ENCODE data around the gene SIRT4.
A peak's percentile ranks its signal among the peaks of the same experiment; 100 is the strongest.

Gene SIRT4

DNA sequence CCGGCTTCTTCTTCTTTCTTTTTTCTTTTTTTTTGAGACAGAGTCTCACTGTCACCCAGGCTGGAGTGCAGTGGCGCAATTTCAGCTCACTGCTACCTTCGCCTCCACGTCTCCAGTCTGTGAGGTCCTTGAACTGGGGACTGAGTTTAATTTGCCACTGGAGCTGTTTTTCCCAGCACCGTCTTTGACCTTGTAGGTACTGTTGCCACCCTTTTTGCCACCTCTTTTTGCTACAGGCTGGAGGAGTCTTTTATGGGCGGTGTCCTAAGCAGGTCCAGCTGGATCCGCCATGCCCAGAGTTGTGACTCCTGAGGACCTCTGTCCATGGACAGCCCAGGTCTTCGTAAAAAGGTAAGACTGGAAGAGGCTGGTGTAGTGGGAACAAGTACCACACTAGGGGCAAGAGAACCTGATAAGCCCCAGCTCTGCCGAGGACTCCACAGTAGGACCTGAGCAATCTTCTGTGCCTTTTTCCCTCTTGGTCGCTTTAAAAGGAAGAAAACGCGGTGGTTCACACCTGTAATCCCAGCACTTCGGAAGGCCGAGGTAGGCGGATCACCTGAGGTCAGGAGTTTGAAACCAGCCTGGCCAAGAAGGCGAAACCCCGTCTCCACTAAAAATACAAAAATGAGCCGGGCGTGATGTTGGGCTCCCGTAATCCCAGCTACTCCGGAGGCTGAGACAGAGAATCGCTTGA is 11.4 kb upstream of the SIRT4 start:
- H3K4me3 ChIP-seq (ENCODE audit: low read depth, low read length) = peak overlapping the region; percentile 29
- DNase-seq (ENCODE audit: low read depth) = peak; percentile 55

GRCh38 chr12:120292411-120292660 is 9.8 kb upstream of the SIRT4 start:
- H3K4me3 ChIP-seq (ENCODE audit: low read depth, low read length) = peak overlapping the region; percentile 67
- TF ChIP-seq CTCF (IDR thresholded peaks at IDR 0.05; ENCODE audit: low read depth, low read length) (no peak), MAX (IDR thresholded peaks at IDR 0.05; ENCODE audit: low read depth, low read length) (no peak), POLR2A (IDR thresholded peaks at IDR 0.05; ENCODE audit: extremely low read depth, insufficient read length) (no peak), MYC (IDR thresholded peaks at IDR 0.05; ENCODE audit: low read depth, low read length) (no peak)
- DNase-seq (ENCODE audit: low read depth) = no peak

More for the DNA sequence above, 11.4 kb upstream of the SIRT4 start:
- TF ChIP-seq POLR2A (IDR thresholded peaks at IDR 0.05; ENCODE audit: extremely low read depth, insufficient read length) (no peak), MAX (IDR thresholded peaks at IDR 0.05; ENCODE audit: low read depth, low read length) (no peak), CTCF (IDR thresholded peaks at IDR 0.05; ENCODE audit: low read depth, low read length) (no peak), MYC (IDR thresholded peaks at IDR 0.05; ENCODE audit: low read depth, low read length) (no peak)

DNA sequence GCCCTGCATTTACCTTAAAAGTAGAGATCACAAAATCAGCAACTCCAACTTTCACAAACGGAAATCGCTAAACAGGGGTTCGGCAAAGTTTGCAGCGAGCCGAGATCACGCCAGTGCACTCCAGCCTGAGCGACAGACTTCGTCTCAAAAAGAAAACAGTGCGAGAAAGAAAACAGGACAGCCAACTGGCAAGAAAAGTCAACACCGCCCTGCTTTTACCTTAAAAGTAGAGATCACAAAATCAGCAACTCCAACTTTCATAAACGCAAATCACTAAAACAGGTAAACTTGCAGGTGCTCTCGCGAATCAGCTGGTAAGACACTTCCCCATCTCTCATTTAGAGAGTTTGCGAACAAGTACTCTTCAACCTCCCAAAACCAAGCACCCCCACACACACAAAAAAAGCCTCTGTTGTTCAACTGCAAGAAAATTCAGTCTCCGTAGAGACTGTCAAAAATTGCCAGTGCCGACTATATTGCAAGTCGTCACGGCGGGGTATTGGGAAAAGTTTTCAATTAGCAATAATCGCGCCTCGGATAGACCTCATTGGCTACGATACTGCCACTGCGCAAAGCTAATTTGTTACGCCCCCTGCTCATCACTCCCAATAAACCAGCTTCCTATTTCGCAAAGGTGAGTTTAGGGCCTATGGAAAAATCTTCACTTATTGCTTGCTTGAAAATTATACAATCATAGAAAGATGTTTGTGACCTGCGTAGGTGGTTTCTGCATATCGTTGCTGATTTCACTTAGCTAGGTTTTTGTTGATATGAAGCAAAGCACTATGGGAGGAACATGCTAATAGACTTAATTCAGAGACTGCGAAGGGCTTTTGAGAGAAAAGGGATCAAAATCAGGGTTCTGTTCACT is 9.2 kb upstream of the SIRT4 start, which contains the start of gene RNU4-1:
RNU4-1 (minus strand) TSS at position 577 of the 871 bp plus-strand sequence.
- peak; percentile 99 for DNase-seq (ENCODE audit: low read depth)
- TF ChIP-seq MYC (IDR thresholded peaks at IDR 0.05; ENCODE audit: low read depth, low read length) (peak; percentile 66), CTCF (IDR thresholded peaks at IDR 0.05; ENCODE audit: low read depth, low read length) (no peak), MAX (IDR thresholded peaks at IDR 0.05; ENCODE audit: low read depth, low read length) (peak; percentile 43), POLR2A (IDR thresholded peaks at IDR 0.05; ENCODE audit: extremely low read depth, insufficient read length) (peak; percentile 99)
- H3K4me3 ChIP-seq (ENCODE audit: low read depth, low read length) = peak within 1 kb of the TSS; percentile 67

DNA sequence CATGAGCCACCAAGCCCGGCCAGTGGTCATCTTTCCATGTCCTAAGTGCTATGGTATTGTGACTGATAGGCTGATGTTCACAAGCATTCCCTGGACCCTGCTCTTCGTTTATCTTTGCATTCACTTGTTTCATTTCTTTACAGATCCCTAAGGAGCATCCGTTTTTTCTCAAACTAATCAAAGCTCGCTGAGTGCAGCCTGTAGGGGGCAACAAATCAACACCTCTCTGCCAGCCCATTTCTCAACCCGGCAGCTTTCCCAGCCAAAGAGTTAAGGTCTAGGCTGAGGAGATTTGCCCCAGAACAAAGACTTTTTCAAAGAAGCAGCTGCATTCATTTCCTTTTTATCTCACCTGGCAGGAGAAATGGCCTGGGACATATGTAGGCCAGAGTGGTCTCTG is 12.1 kb downstream of the SIRT4 start:
- H3K4me3 ChIP-seq (ENCODE audit: low read depth, low read length) = no peak overlapping the region
- DNase-seq (ENCODE audit: low read depth) = peak; percentile 45
- TF ChIP-seq MYC (IDR thresholded peaks at IDR 0.05; ENCODE audit: low read depth, low read length) (no peak), CTCF (IDR thresholded peaks at IDR 0.05; ENCODE audit: low read depth, low read length) (peak; percentile 69)

- TF ChIP-seq CTCF (IDR thresholded peaks at IDR 0.05; ENCODE audit: low read depth, low read length) (no peak), POLR2A (IDR thresholded peaks at IDR 0.05; ENCODE audit: extremely low read depth, insufficient read length) (no peak), MAX (IDR thresholded peaks at IDR 0.05; ENCODE audit: low read depth, low read length) (no peak), MYC (IDR thresholded peaks at IDR 0.05; ENCODE audit: low read depth, low read length) (no peak)
- peak overlapping the region; percentile 80 for H3K4me3 ChIP-seq (ENCODE audit: low read depth, low read length)
- DNase-seq (ENCODE audit: low read depth) = no peak
These were observed 14.7 kb downstream of the SIRT4 start for GRCh38 chr12:120316798-120317223.
